ENCODE results near the gene MFSD11. TPM values are rescaled to one million over a fixed set of nuclear protein-coding genes. Genes with fewer than 3 reads are reported as not detected.

Gene MFSD11
- total RNA-seq = 10 to 100 TPM; 27.5 to 46.2 (median 41.7) TPM
- polyA plus RNA-seq = 10 to 100 TPM in 1 of 3 donors, 1 to 10 TPM in 2; 6.6 to 22.1 (median 6.9) TPM

DNA sequence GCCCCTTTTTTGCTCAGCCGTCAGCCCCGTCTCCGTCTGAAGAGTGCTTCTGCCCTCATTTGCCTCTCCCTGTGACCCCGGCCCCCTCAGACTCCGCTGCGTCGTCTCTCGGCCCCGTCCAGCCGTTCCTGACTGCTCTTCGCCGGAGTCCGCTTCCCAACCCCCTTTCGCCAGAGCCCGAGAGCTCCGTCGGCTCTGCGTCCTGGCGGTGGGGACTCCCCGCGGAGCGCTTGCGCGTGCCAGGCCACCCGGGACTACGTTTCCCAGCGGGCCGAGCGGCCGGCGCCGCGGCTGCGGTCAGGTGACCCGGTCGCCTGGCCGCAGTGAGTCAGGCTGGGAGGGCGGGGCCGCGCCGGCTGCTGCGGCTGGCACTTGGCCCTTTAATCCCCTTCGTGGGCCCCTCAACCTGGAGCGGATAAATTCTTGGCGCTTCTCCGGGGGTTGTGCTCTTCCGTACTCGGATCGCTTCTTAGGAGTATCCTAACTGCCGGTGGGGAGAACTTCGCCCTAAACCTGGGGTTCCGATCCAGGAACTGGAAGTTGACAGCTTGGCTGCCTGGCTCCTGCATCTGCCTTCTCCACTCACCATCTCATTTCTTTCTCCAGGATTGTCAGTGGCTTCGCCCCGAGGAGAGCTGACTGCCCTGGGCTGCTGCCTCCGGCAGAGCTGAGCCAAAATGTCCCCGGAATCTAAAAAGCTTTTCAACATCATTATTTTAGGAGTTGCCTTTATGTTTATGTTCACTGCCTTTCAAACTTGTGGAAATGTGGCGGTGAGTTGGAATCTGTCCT lies at the start of gene MFSD11:
MFSD11 (plus strand) TSS at position 444 of the 792 bp plus-strand sequence; CDS start at position 678, 234 bp downstream.
- Histone ChIP-seq H3K36me3 (peaks cover 0 to 46% (median 17%) of the 10 kb centered on the region in 4 donors), H3K4me1 (peaks cover 0 to 66% (median 59%) of the 10 kb centered on the region in 4 donors), H3K9me3 (no peaks in the 10 kb centered on the region), H3K27me3 (no peaks in the 10 kb centered on the region), H3K27ac (peak within 1 kb of the TSS; percentile 98 to 99 (median 98)), H3K4me3 (peak within 1 kb of the TSS; percentile 91 to 97 (median 94))
- TF ChIP-seq POLR2AphosphoS5 (IDR thresholded peaks at IDR 0.05) (peak; percentile 65 to 82 (median 79)), POLR2A (IDR thresholded peaks at IDR 0.05) (peak; percentile 12 to 23), EP300 (IDR thresholded peaks at IDR 0.05) (no peak)
- TF ChIP-seq, protein P1, sequence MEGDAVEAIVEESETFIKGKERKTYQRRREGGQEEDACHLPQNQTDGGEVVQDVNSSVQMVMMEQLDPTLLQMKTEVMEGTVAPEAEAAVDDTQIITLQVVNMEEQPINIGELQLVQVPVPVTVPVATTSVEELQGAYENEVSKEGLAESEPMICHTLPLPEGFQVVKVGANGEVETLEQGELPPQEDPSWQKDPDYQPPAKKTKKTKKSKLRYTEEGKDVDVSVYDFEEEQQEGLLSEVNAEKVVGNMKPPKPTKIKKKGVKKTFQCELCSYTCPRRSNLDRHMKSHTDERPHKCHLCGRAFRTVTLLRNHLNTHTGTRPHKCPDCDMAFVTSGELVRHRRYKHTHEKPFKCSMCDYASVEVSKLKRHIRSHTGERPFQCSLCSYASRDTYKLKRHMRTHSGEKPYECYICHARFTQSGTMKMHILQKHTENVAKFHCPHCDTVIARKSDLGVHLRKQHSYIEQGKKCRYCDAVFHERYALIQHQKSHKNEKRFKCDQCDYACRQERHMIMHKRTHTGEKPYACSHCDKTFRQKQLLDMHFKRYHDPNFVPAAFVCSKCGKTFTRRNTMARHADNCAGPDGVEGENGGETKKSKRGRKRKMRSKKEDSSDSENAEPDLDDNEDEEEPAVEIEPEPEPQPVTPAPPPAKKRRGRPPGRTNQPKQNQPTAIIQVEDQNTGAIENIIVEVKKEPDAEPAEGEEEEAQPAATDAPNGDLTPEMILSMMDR (IDR thresholded peaks at IDR 0.05) = no peak
- DNase-seq = peak; percentile 96
- intact Hi-C loops (cut with DNase I) = loop anchor here (5.0 kb wide), 1 partner anchor 404 kb away; the partner anchor contains the start of gene SEC14L1
- 0 to 1% methylated on average over 57 of the region's 57 CpGs for WGBS, 2 donors

DNA sequence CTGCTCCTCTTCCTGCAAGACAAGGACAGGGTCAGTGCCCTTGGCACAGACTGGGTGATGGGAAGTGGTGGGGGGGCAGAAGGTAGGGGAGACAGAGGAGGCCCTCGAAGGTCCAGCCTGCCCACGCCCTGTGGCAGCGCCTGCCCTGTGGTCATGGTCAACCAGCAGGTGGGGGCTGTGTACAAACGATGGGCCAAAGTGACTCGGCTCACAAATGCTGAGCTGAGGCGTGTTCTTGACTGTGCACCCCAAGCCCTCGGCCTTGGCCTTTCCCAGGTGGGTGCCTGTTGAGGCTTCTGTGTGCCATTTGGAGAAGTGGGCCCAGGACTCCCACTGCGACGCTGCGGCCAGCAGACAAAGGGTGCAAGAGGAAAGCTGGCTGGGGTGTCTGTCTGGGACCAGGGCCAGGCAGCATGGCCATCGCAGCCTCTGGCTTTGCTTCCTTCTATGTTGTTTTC lies 49.7 kb upstream of the MFSD11 start:
- H3K9me3 ChIP-seq = no peaks in the 10 kb centered on the region
- H3K27me3 ChIP-seq = no peaks in the 10 kb centered on the region
- peaks cover 2 to 99% (median 90%) of the 10 kb centered on the region in 4 donors for H3K4me1 ChIP-seq
- intact Hi-C loops (cut with DNase I) = loop anchor here (2.0 to 5.0 kb wide), 2 partner anchors 23 to 39 kb away; partner anchors contain the start of genes JMJD6, METTL23 and MXRA7
- peak overlapping the region; percentile 90 to 98 (median 93) for H3K27ac ChIP-seq
- TF ChIP-seq POLR2AphosphoS5 (IDR thresholded peaks at IDR 0.05) = no peak
- no peak for TF ChIP-seq POLR2A (IDR thresholded peaks at IDR 0.05)
- no peak for TF ChIP-seq EP300 (IDR thresholded peaks at IDR 0.05)
- TF ChIP-seq, protein P1 (IDR thresholded peaks at IDR 0.05) = no peak
- WGBS, 2 donors = 57 to 73% methylated on average over 11 of the region's 11 CpGs
- peak overlapping the region in 2 of 4 donors; percentile 12 for H3K4me3 ChIP-seq
- peaks cover 0 to 24% (median 2%) of the 10 kb centered on the region in 4 donors for H3K36me3 ChIP-seq
- peak; percentile 75 for DNase-seq

GRCh38 chr17:76689859-76690258 lies 48.1 kb upstream of the MFSD11 start:
- TF ChIP-seq, protein P1 (IDR thresholded peaks at IDR 0.05) = no peak
- TF ChIP-seq POLR2A (IDR thresholded peaks at IDR 0.05) (no peak), EP300 (IDR thresholded peaks at IDR 0.05) (no peak), POLR2AphosphoS5 (IDR thresholded peaks at IDR 0.05) (no peak)
- intact Hi-C loops (cut with DNase I) = loop anchor here (2.0 to 5.0 kb wide), 2 partner anchors 21 to 37 kb away; partner anchors contain the start of genes JMJD6, METTL23 and MXRA7
- Histone ChIP-seq H3K4me3 (no peak overlapping the region), H3K36me3 (peaks cover 0 to 8% (median 0%) of the 10 kb centered on the region in 4 donors), H3K4me1 (peaks cover 2 to 96% (median 81%) of the 10 kb centered on the region in 4 donors), H3K9me3 (no peaks in the 10 kb centered on the region), H3K27me3 (no peaks in the 10 kb centered on the region), H3K27ac (peak overlapping the region; percentile 90 to 98 (median 93))
- WGBS, 2 donors = 92 to 95% methylated on average over 11 of the region's 11 CpGs
- no peak for DNase-seq

GRCh38 chr17:76690596-76691280 lies 47.2 kb upstream of the MFSD11 start:
- peak overlapping the region; percentile 44 to 98 (median 72) for H3K27ac ChIP-seq
- H3K4me1 ChIP-seq = peaks cover 2 to 93% (median 81%) of the 10 kb centered on the region in 4 donors
- intact Hi-C loops (cut with DNase I) = no loop called here
- H3K4me3 ChIP-seq = no peak overlapping the region
- TF ChIP-seq EP300 (IDR thresholded peaks at IDR 0.05) (no peak), POLR2A (IDR thresholded peaks at IDR 0.05) (no peak), POLR2AphosphoS5 (IDR thresholded peaks at IDR 0.05) (no peak)
- TF ChIP-seq, protein P1 (IDR thresholded peaks at IDR 0.05) = no peak
- no peaks in the 10 kb centered on the region for H3K27me3 ChIP-seq
- DNase-seq = no peak
- WGBS, 2 donors = 92 to 93% methylated on average over 13 of the region's 13 CpGs
- peaks cover 0 to 2% (median 0%) of the 10 kb centered on the region in 4 donors for H3K36me3 ChIP-seq
- no peaks in the 10 kb centered on the region for H3K9me3 ChIP-seq

All from sigmoid colon (tissue), 7 donors.